Breast epithelium (tissue), 4 donors: ENCODE data around the gene SNAI3. TPM values are rescaled to one million over a fixed set of nuclear protein-coding genes. Genes with fewer than 3 reads are reported as not detected.

Experiments used
- DNase-seq, 2 donors: peaks; one replicate each; pipeline ENCODE4 v3.0.0-alpha.2; 2019; ENCODE audit warnings: low spot score in 2 of 2
- H3K27ac ChIP-seq, 2 donors: fragments of 200-600 bp; sonication (generic) in 1 of 2; one replicate each; pipeline ENCODE4 v1.5.1; 2016 to 2019; ENCODE audit warnings: mild to moderate bottlenecking in 1 of 2
- H3K27me3 ChIP-seq, 2 donors: fragments of 200-600 bp; sonication (generic) in 1 of 2; one replicate each; pipeline versions ENCODE4 v1.5.1 to v1.6.0; 2017 to 2019; ENCODE audit warnings: control low read depth in 1 of 2, mild to moderate bottlenecking in 1 of 2
- H3K36me3 ChIP-seq: fragments of 200-600 bp; one replicate; pipeline ENCODE4 v1.5.1; 2019
- H3K4me1 ChIP-seq, 2 donors: fragments of 200-600 bp; sonication (generic); one replicate each; pipeline ENCODE4 v1.5.1; 2016 to 2019; ENCODE audit warnings: control low read depth in 1 of 2
- H3K4me3 ChIP-seq, 3 donors: fragments of 200-600 bp; sonication (generic); 1 replicate in 2 of 3; 2 replicates in 1 of 3; pipeline ENCODE4 v1.5.1; 2016 to 2019; ENCODE audit warnings: mild to moderate bottlenecking in 3 of 3, moderate library complexity in 2 of 3
- H3K9me3 ChIP-seq, 2 donors: fragments of 200-600 bp; sonication (generic) in 1 of 2; one replicate each; pipeline ENCODE4 v1.5.1; 2016 to 2019; ENCODE audit warnings: control low read depth in 1 of 2
- POLR2A ChIP-seq: fragments of 450-650 bp; IDR thresholded peaks from one replicate; pipeline ENCODE4 v1.6.1; 2016; ENCODE audit warnings: antibody characterized with exemption, mild to moderate bottlenecking, moderate library complexity
- POLR2AphosphoS5 ChIP-seq, 3 donors: sonication (generic); formaldehyde crosslinking; IDR thresholded peaks; one replicate each; pipeline ENCODE4 v1.6.1; 2017; ENCODE audit warnings: antibody characterized with exemption in 3 of 3
- intact Hi-C: fragments of 100-400 bp; cut with DNase I; formaldehyde crosslinking; loops from one replicate; pipeline ENCODE4 v1.15.1; 2023; ENCODE audit warnings: low total_unique reads
- total RNA-seq, 3 donors: library from RNA; depleted of rRNA; stranded (reverse); fragments of >200 nt; gene quantifications; one replicate each; pipeline ENCODE4 v1.1.0, GENCODE V29; 2016
- TF ChIP-seq, protein P1 (sequence below), 3 donors: fragments of 450-650 bp; IDR thresholded peaks; one replicate each; pipeline ENCODE4 v1.5.1; 2016 to 2017; ENCODE audit warnings: antibody characterized with exemption in 3 of 3, mild to moderate bottlenecking in 3 of 3, moderate library complexity in 3 of 3

SNAI3 gene
- total RNA-seq, 3 donors from 2014 or later: 0.66 to 0.96 (median 0.73) TPM

DNA sequence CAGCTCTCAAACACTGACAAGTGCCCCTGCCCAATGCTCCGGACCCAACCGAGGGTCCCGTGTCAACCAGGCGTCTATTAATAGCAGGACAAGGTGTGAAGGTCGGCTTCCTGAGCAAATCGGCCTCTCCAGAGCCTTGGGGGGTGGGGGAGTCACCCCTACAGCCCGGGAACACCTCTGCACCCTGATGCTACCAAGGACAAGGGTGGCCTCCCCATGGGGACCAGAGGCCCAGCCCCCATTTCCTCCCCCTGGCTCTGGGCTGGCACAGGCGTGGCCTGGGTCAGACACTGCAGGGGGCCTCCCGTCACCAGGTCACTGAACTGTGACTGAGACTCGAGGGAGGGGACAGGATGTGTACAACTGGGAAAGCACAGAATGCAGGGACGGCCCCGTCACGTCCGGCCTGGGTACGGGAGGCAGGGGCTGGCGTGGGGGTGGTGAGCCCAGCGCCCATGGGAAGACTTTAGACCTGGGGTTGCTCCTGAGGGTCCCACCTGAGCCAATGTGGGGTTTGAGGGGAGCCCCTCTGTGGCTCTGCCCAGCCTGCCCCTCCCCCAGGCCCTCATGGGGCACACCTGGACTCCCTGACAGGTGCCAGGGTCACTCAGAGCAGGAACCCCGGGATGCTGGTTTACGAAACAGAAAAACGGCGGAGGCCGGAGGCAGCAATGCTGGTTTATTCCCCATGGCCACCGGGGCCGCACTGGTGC, 34.9 kb downstream of the SNAI3 start:
- TF ChIP-seq POLR2AphosphoS5 (IDR thresholded peaks at IDR 0.05) (peak in 1 of 3 donors; percentile 11), POLR2A (no peak)
- TF ChIP-seq, protein P1, sequence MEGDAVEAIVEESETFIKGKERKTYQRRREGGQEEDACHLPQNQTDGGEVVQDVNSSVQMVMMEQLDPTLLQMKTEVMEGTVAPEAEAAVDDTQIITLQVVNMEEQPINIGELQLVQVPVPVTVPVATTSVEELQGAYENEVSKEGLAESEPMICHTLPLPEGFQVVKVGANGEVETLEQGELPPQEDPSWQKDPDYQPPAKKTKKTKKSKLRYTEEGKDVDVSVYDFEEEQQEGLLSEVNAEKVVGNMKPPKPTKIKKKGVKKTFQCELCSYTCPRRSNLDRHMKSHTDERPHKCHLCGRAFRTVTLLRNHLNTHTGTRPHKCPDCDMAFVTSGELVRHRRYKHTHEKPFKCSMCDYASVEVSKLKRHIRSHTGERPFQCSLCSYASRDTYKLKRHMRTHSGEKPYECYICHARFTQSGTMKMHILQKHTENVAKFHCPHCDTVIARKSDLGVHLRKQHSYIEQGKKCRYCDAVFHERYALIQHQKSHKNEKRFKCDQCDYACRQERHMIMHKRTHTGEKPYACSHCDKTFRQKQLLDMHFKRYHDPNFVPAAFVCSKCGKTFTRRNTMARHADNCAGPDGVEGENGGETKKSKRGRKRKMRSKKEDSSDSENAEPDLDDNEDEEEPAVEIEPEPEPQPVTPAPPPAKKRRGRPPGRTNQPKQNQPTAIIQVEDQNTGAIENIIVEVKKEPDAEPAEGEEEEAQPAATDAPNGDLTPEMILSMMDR (IDR thresholded peaks at IDR 0.05): no peak
- intact Hi-C loops: no loop called here
- Histone ChIP-seq H3K27ac (peak overlapping the region; percentile 48 to 71), H3K4me3 (peak overlapping the region; percentile 84 to 86 (median 86)), H3K9me3 (no peaks in the 10 kb centered on the region), H3K4me1 (peaks cover 3% of the 10 kb centered on the region in 2 donors), H3K27me3 (no peaks in the 10 kb centered on the region), H3K36me3 (no peaks in the 10 kb centered on the region)
- peak in 1 of 2 donors; percentile 41 for DNase-seq

DNA sequence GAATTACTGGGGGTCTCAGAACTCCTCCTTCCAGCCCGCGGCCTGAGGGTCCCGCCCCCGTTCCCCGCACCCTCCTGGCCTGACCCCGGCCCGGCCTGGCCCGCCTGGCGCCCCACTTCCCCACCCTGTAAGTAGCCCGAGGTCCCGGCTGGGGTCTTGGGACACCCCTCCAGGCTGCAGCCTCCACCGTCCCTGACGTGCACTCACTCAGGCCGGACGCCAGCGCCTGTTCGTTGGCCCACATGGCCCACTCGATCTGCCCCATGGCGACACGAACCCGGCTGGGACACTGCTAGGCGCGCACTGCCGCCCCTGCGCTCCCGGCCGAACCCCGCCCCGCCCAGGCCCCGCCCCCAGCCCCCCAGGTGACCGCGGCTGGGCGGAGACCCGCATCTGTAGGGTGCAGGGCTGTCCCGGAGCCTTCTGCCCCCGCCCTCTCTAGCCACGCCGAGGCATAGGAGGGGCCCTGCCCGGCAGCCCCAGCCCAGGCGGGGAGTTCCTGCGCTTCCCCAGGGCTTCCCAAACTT, 35.5 kb downstream of the SNAI3 start, which contains the start of gene CYBA:
CYBA (minus strand) TSS at position 305 of the 527 bp plus-strand sequence; CDS start at position 265, 40 bp downstream.
- intact Hi-C loops: no loop called here
- H3K36me3 ChIP-seq: no peaks in the 10 kb centered on the region
- H3K27me3 ChIP-seq: no peaks in the 10 kb centered on the region
- H3K4me3 ChIP-seq: peak within 1 kb of the TSS; percentile 84 to 86 (median 86)
- peak within 1 kb of the TSS; percentile 48 to 71 for H3K27ac ChIP-seq
- peak in 1 of 2 donors; percentile 49 for DNase-seq
- peaks cover 3% of the 10 kb centered on the region in 2 donors for H3K4me1 ChIP-seq
- TF ChIP-seq, protein P1 (IDR thresholded peaks at IDR 0.05): no peak
- TF ChIP-seq POLR2A (no peak), POLR2AphosphoS5 (IDR thresholded peaks at IDR 0.05) (no peak)
- no peaks in the 10 kb centered on the region for H3K9me3 ChIP-seq

DNA sequence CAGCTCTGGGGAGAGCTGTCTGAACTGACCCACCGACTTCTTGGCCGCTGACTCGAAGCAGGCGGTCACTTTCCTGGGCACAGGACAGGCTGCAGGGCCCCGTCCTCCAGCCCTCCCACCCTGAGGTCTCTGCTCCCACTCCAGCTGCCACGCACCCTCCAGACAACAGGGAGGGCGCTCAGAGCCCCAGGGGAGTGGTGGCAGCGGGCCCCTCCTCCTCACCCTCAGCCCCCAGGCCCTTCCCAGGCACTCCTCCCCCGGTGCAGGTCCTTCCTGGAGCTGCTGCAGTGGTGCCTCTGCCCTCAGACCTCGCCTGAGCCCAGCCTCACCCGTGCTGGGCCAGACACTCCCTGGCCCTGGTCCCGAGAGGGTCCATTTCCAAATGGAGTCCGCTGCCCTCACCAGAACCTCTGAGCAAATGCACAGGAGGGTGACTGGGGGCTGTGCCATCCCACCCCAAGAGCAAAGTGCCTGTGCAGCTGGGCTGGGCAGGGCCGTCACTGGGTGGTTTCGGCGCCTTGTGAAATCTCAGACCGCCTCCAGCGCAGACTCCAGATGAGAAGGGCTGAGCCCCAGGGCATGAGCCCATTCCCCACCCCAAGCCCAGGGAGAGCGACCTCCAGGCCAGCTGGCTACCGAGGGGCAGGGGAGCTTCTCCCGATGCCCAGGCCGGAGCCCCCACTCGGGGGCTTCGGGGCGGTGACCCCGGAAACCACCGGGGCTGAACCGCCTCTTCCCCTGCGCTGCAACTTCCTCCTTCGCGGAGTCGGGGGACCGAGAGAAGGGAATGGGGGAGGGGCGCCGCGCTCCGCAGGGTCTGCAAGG, 36.2 kb downstream of the SNAI3 start:
- TF ChIP-seq POLR2AphosphoS5 (IDR thresholded peaks at IDR 0.05): no peak
- no peak for TF ChIP-seq POLR2A
- TF ChIP-seq, protein P1 (IDR thresholded peaks at IDR 0.05): no peak
- H3K27me3 ChIP-seq: no peaks in the 10 kb centered on the region
- H3K36me3 ChIP-seq: no peaks in the 10 kb centered on the region
- H3K27ac ChIP-seq: peak overlapping the region; percentile 48 to 71
- peaks cover 3% of the 10 kb centered on the region in 2 donors for H3K4me1 ChIP-seq
- peak overlapping the region; percentile 84 to 86 (median 86) for H3K4me3 ChIP-seq
- no peaks in the 10 kb centered on the region for H3K9me3 ChIP-seq
- no peak for DNase-seq
- intact Hi-C loops: no loop called here

DNA sequence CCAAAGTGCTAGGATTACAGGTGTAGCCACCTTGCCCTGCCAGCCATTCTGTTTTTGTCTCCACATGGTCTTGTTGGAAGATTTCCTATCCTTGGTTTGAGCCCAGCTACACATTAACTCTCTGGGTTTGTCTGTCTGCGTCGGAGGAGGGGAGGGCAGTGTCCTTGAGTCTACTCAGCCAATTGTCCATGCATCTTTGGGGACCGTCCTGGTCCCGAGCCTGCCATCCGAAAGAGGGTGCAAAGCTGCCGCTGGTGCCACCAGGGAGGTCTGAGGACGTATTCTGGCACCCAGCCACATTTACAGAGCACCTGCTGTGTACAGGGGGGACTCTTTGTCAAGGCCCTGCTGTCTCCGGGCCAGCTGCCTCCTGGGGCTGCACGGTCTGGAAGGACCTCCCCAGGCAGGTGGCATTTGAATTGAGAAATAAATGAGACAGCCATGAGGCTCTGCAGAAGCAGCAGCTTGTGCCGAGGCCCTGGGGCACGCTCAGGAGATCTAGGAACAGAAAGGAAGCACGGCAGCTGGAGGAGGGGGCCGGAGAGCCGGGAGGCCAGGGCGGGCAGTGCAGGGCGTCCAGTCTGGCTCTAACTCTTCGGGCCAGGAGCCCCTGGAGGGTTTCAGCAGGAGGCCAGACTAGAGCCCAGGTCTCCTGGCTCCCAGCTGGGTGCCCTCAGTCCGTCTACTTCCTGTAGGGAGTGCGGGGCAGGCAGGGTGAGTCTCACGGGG, 36.9 kb downstream of the SNAI3 start:
- H3K36me3 ChIP-seq: no peaks in the 10 kb centered on the region
- TF ChIP-seq POLR2AphosphoS5 (IDR thresholded peaks at IDR 0.05): no peak
- TF ChIP-seq POLR2A: no peak
- TF ChIP-seq, protein P1 (IDR thresholded peaks at IDR 0.05): no peak
- DNase-seq: no peak
- H3K9me3 ChIP-seq: no peaks in the 10 kb centered on the region
- H3K4me1 ChIP-seq: peaks cover 3% of the 10 kb centered on the region in 2 donors
- H3K27ac ChIP-seq: peak overlapping the region in 1 of 2 donors; percentile 71
- H3K27me3 ChIP-seq: no peaks in the 10 kb centered on the region
- intact Hi-C loops: no loop called here
- H3K4me3 ChIP-seq: peak overlapping the region; percentile 84 to 86 (median 86)
